NT2/D1 (cell line): ENCODE data around the gene PAXIP1.

ENCODE experiments used
- DNase-seq: peaks from one replicate; pipeline ENCODE4 v3.0.0-alpha.2; 2011; ENCODE audit warnings: low read depth, low spot score
- H3K27me3 ChIP-seq: 2 replicates; pipeline ENCODE4 v1.6.0; 2011; ENCODE audit warnings: mild to moderate bottlenecking; ENCODE audit not compliant: insufficient read length, insufficient read depth
- H3K36me3 ChIP-seq: 2 replicates; pipeline ENCODE4 v1.6.1; 2011; ENCODE audit warnings: mild to moderate bottlenecking, low read length, mixed read lengths; ENCODE audit not compliant: insufficient read depth, insufficient read length
- H3K4me1 ChIP-seq: 2 replicates; pipeline ENCODE4 v1.5.1; 2011; ENCODE audit not compliant: insufficient read depth, insufficient read length
- H3K4me3 ChIP-seq: 2 replicates; pipeline ENCODE4 v1.5.1; 2011; ENCODE audit warnings: low read depth; ENCODE audit not compliant: insufficient read length
- H3K9ac ChIP-seq: 2 replicates; pipeline ENCODE4 v1.6.0; 2011; ENCODE audit warnings: low read depth; ENCODE audit not compliant: insufficient read length
- H3K9me3 ChIP-seq: 2 replicates; pipeline ENCODE4 v1.5.1; 2011; ENCODE audit warnings: mild to moderate bottlenecking, low read length; ENCODE audit not compliant: insufficient read depth
- SUZ12 ChIP-seq: IDR thresholded peaks from 2 replicates; pipeline ENCODE4 v1.6.1; 2011; ENCODE audit not compliant: insufficient read length, insufficient read depth; ENCODE audit errors: extremely low read depth
- YY1 ChIP-seq: IDR thresholded peaks from 2 replicates; pipeline ENCODE4 v1.6.1; 2011; ENCODE audit not compliant: insufficient read length, insufficient read depth
- ZNF274 ChIP-seq: IDR thresholded peaks from 2 replicates; pipeline ENCODE4 v1.6.1; 2011; ENCODE audit warnings: mild to moderate bottlenecking, low read depth, low read length

Gene PAXIP1

DNA sequence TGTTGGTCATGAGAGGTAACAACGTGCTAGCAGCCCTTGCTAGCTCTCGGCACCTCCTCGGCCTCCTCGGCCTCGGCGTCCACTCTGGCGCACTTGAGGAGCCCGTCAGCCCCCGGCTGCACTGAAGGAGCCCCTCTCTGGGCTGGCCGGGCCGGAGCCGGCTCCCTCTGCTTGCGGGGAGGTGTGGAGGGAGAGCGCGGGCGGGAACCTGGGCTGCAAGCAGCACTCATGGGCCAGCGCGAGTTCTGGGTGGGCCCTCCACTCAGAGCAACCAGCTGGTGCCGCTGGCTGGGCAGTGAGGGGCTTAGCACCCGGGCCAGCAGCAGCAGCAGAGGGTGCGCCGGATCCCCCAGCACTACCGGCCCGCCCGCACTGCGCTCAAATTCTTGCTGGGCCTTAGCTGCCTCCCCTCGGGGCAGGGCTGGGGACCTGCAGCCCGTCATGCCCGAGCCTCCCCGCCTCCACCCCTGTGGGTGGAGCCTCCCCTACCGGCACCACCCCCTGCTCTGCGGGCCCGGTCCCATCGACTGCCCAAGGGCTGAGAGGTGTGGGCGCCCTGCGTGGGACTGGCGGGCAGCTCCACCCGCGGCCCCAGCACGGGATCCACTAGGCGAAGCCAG lies 96.1 kb downstream of the PAXIP1 start:
- H3K9ac ChIP-seq = no peak overlapping the region

GRCh38 chr7:154906201-154906600 lies 96.7 kb downstream of the PAXIP1 start:
- no peaks in the 10 kb centered on the region for H3K4me1 ChIP-seq
- no peaks in the 10 kb centered on the region for H3K27me3 ChIP-seq
- no peaks in the 10 kb centered on the region for H3K36me3 ChIP-seq
- TF ChIP-seq YY1 = no peak
- TF ChIP-seq SUZ12 = no peak
- TF ChIP-seq ZNF274 = no peak
- H3K9ac ChIP-seq = no peak overlapping the region
- DNase-seq = no peak
- H3K9me3 ChIP-seq = peaks cover 34% of the 10 kb centered on the region; the same call in 1 of the 2 replicates
- no peak overlapping the region for H3K4me3 ChIP-seq

More for the DNA sequence above, 96.1 kb downstream of the PAXIP1 start:
- Histone ChIP-seq H3K9me3 (peaks cover 37% of the 10 kb centered on the region; the same call in 1 of the 2 replicates), H3K27me3 (no peaks in the 10 kb centered on the region), H3K36me3 (no peaks in the 10 kb centered on the region), H3K4me1 (no peaks in the 10 kb centered on the region), H3K4me3 (no peak overlapping the region)
- DNase-seq = no peak
- TF ChIP-seq ZNF274 (no peak), SUZ12 (no peak), YY1 (no peak)

GRCh38 chr7:154905615-154906014 lies 97.3 kb downstream of the PAXIP1 start:
- H3K9me3 ChIP-seq = peaks cover 28% of the 10 kb centered on the region; the same call in 1 of the 2 replicates
- H3K9ac ChIP-seq = no peak overlapping the region
- no peaks in the 10 kb centered on the region for H3K36me3 ChIP-seq
- TF ChIP-seq ZNF274 = no peak
- no peaks in the 10 kb centered on the region for H3K27me3 ChIP-seq
- H3K4me1 ChIP-seq = no peaks in the 10 kb centered on the region
- DNase-seq = no peak
- H3K4me3 ChIP-seq = no peak overlapping the region

DNA sequence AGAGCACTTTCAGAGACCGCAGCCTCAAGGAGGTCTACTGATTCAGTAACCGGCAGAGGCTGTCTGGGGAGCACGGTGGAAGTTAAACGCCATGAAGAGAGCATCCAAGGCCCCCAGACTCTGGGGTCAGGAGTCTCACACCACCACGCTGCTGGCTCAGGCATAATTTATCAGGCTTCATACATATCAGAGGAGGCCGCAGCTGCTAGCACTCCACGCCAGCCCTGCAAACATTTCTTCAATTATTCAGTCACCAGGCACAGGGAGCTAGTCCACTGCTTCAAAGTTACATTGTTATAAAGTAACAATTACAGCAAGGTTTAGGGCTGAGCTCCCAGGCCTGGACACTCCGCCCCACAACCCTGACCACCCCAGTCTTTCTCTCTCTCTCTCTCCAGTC lies 97.8 kb downstream of the PAXIP1 start:
- H3K27me3 ChIP-seq = no peaks in the 10 kb centered on the region
- DNase-seq = no peak
- TF ChIP-seq YY1 (no peak), SUZ12 (no peak), ZNF274 (no peak)
- no peaks in the 10 kb centered on the region for H3K4me1 ChIP-seq
- H3K36me3 ChIP-seq = no peaks in the 10 kb centered on the region
- no peak overlapping the region for H3K9ac ChIP-seq
- no peak overlapping the region for H3K4me3 ChIP-seq
- H3K9me3 ChIP-seq = peaks cover 23% of the 10 kb centered on the region; the same call in 1 of the 2 replicates

DNA sequence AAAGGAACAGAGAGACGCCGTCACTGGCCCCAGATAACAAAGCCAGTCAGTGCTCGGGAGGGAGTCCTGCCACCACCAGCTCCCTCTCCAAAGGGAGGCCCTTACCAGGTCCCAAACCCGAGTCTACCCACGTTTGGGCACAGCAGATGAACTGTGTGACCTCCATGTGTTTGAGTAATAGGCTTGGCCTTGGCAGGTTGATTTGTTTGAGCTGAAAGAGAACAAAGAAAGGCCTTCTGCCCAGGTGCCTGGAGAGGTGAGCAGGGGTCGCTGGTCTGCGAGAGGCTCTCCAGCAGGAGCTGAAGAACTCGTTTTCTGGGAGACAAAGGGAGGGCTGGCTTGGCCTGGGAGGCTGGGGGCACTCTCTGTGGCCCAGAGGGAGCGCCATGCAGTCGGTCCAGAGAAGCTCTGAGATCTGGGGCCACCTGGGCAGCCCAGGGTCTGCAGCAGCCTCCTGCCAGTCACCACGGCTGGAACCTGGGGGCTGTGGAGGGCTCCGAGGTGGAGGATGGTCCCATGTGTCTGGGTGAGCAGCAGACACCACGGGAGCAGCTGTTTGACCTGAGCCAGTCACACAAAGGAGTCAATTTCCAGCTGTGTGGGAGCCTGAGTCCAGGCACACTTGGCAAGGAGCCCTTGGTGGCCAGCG lies 99.7 kb downstream of the PAXIP1 start:
- DNase-seq = no peak
- H3K4me3 ChIP-seq = no peak overlapping the region
- no peaks in the 10 kb centered on the region for H3K27me3 ChIP-seq
- H3K9ac ChIP-seq = no peak overlapping the region
- no peaks in the 10 kb centered on the region for H3K4me1 ChIP-seq
- no peaks in the 10 kb centered on the region for H3K36me3 ChIP-seq
- peaks cover 21% of the 10 kb centered on the region; the same call in 1 of the 2 replicates for H3K9me3 ChIP-seq
- TF ChIP-seq SUZ12 (no peak), ZNF274 (no peak), YY1 (no peak)

DNA sequence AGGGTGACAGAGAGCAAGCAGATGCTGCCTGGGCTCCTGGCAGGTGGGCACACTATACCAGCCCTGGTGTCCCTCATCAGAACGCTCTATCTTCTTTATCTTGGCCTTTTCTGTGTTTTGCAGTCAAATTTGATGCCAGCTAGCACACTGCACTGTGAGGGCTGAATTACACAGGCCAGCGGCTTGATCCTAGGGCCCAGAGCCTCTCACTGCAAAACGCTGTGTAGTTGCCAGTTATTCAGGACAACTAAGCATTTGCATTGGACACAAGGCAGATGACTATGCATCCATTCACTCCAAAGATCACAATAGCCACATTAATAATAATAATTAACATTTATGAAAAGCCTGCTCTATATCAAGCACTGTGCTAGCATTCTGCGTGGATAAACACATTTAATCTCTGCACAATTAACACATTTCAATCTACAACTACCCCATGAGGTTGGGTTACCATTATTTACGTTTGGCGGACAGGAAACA lies 100.3 kb downstream of the PAXIP1 start:
- no peak for DNase-seq
- H3K4me3 ChIP-seq = no peak overlapping the region
- H3K36me3 ChIP-seq = no peaks in the 10 kb centered on the region
- no peaks in the 10 kb centered on the region for H3K27me3 ChIP-seq
- no peaks in the 10 kb centered on the region for H3K4me1 ChIP-seq
- no peak overlapping the region for H3K9ac ChIP-seq
- peaks cover 20% of the 10 kb centered on the region; the same call in 1 of the 2 replicates for H3K9me3 ChIP-seq
- TF ChIP-seq ZNF274 (no peak), SUZ12 (no peak), YY1 (no peak)

GRCh38 chr7:154899862-154900261 lies 103.1 kb downstream of the PAXIP1 start:
- no peak for TF ChIP-seq YY1
- no peak for TF ChIP-seq ZNF274
- TF ChIP-seq SUZ12 = no peak
- Histone ChIP-seq H3K27me3 (no peaks in the 10 kb centered on the region), H3K9me3 (no peaks in the 10 kb centered on the region), H3K4me3 (no peak overlapping the region), H3K36me3 (no peaks in the 10 kb centered on the region), H3K4me1 (no peaks in the 10 kb centered on the region), H3K9ac (no peak overlapping the region)
- no peak for DNase-seq
